CD14-positive monocyte (primary cell): ENCODE measurements around the gene ABLIM3. TPM values are rescaled to one million over a fixed set of nuclear protein-coding genes. Genes with fewer than 3 reads are reported as not detected.

Source experiments
- DNase-seq, 3 donors: peaks; one replicate each; pipeline ENCODE4 v3.0.0-alpha.2; 2011 to 2022
- H2AFZ ChIP-seq: 2 replicates; pipeline ENCODE4 v1.6.0; 2012; ENCODE audit warnings: mild to moderate bottlenecking, low read depth, low read length, inconsistent platforms; ENCODE audit not compliant: insufficient read depth, poor library complexity, severe bottlenecking
- H3K27ac ChIP-seq, 2 donors: 1 replicate in 1 of 2; 2 replicates in 1 of 2; pipeline ENCODE4 v1.5.1; 2012 to 2013; ENCODE audit warnings: low read length in 2 of 2, control low read depth in 1 of 2, inconsistent platforms in 1 of 2, low read depth in 1 of 2, mild to moderate bottlenecking in 1 of 2
- H3K27me3 ChIP-seq, 2 donors: one replicate each; pipeline versions ENCODE4 v1.6.0 to v1.6.1; 2011 to 2013; ENCODE audit warnings: low read length in 2 of 2; ENCODE audit not compliant: control insufficient read depth in 2 of 2, insufficient read depth in 2 of 2
- H3K36me3 ChIP-seq, 2 donors: replicated peaks in 1 of 2; 1 replicate in 1 of 2; 2 replicates in 1 of 2; pipeline versions ENCODE4 v1.5.1 to v1.6.1; 2012 to 2013; ENCODE audit warnings: low read length in 2 of 2, control low read depth in 1 of 2, inconsistent platforms in 1 of 2, mild to moderate bottlenecking in 1 of 2; ENCODE audit not compliant: insufficient read depth in 2 of 2, control insufficient read depth in 1 of 2
- H3K4me1 ChIP-seq, 2 donors: 1 replicate in 1 of 2; 2 replicates in 1 of 2; pipeline versions ENCODE4 v1.5.1 to v1.6.1; 2012 to 2013; ENCODE audit warnings: low read length in 2 of 2, control low read depth in 1 of 2, inconsistent platforms in 1 of 2, mild to moderate bottlenecking in 1 of 2, moderate library complexity in 1 of 2; ENCODE audit not compliant: insufficient read depth in 2 of 2, control insufficient read depth in 1 of 2
- H3K4me2 ChIP-seq: replicated peaks from 2 replicates; pipeline ENCODE3; 2012; ENCODE audit warnings: low read length, moderate library complexity, mild to moderate bottlenecking; ENCODE audit not compliant: poor library complexity, severe bottlenecking; ENCODE audit errors: extremely low read depth
- H3K4me3 ChIP-seq, 3 experiments: fragments of 200-600 bp in 1 of 3; sonication (generic) in 1 of 3; replicated peaks in 1 of 3; 1 replicate in 2 of 3; 2 replicates in 1 of 3; pipeline ENCODE4 v1.5.1; 2011 to 2013; ENCODE audit warnings: low read length in 3 of 3, mild to moderate bottlenecking in 3 of 3, control low read depth in 2 of 3, low read depth in 2 of 3, inconsistent platforms in 1 of 3, moderate library complexity in 1 of 3
- H3K79me2 ChIP-seq: 2 replicates; pipeline ENCODE4 v1.6.0; 2012; ENCODE audit warnings: mild to moderate bottlenecking, control low read depth, inconsistent platforms, low read length, moderate library complexity; ENCODE audit not compliant: insufficient read depth
- H3K9ac ChIP-seq: 2 replicates; pipeline ENCODE4 v1.6.0; 2017; ENCODE audit warnings: low read length, mild to moderate bottlenecking; ENCODE audit not compliant: insufficient read depth, poor library complexity, severe bottlenecking
- H3K9me3 ChIP-seq, 2 donors: replicated peaks in 1 of 2; 1 replicate in 1 of 2; 2 replicates in 1 of 2; pipeline versions ENCODE4 v1.5.1 to v1.6.1; 2012 to 2013; ENCODE audit warnings: low read length in 2 of 2, control low read depth in 1 of 2; ENCODE audit not compliant: control insufficient read depth in 1 of 2, insufficient read depth in 1 of 2
- H4K20me1 ChIP-seq: 2 replicates; pipeline ENCODE4 v1.6.0; 2012; ENCODE audit warnings: mild to moderate bottlenecking, low read length, control low read depth, moderate library complexity; ENCODE audit not compliant: insufficient read depth
- H3K27ac Mint-ChIP-seq, 7 donors: one replicate each; pipeline ENCODE4 v1.8.0; 2020; ENCODE audit warnings: mild to moderate bottlenecking in 7 of 7, mixed read lengths in 7 of 7, moderate library complexity in 6 of 7, inconsistent platforms in 2 of 7
- H3K27me3 Mint-ChIP-seq, 3 donors: one replicate each; pipeline ENCODE4 v1.8.0; 2021 to 2022; ENCODE audit warnings: low read depth in 3 of 3, mild to moderate bottlenecking in 3 of 3, mixed read lengths in 3 of 3, moderate library complexity in 3 of 3, inconsistent platforms in 1 of 3
- H3K36me3 Mint-ChIP-seq, 2 donors: one replicate each; pipeline ENCODE4 v1.8.0; 2020; ENCODE audit warnings: mixed read lengths in 2 of 2, inconsistent platforms in 1 of 2, mild to moderate bottlenecking in 1 of 2
- H3K4me1 Mint-ChIP-seq: one replicate; pipeline ENCODE4 v1.8.0; 2020; ENCODE audit warnings: mild to moderate bottlenecking, mixed read lengths
- H3K4me3 Mint-ChIP-seq, 2 donors: one replicate each; pipeline ENCODE4 v1.8.0; 2020; ENCODE audit warnings: mild to moderate bottlenecking in 2 of 2, mixed read lengths in 2 of 2, moderate library complexity in 1 of 2
- H3K9me3 Mint-ChIP-seq, 7 donors: one replicate each; pipeline ENCODE4 v1.8.0; 2020 to 2022; ENCODE audit warnings: mixed read lengths in 7 of 7, mild to moderate bottlenecking in 6 of 7, moderate library complexity in 6 of 7, inconsistent platforms in 2 of 7
- CTCF ChIP-seq: fragments of 200-600 bp; IDR thresholded peaks from one replicate; pipeline ENCODE4 v1.8.0; 2022; ENCODE audit warnings: antibody characterized with exemption, mild to moderate bottlenecking
- WGBS: methylation state at CpG from one replicate; pipeline ENCODE4 v1.1.5; 2013; ENCODE audit warnings: missing lambda C conversion rate; ENCODE audit not compliant: insufficient coverage; 5-methylcytosine and 5-hydroxymethylcytosine counted together
- intact Hi-C, 2 donors: fragments of 100-400 bp; cut with micrococcal nuclease; formaldehyde crosslinking; loops; one replicate each; pipeline versions ENCODE4 v1.15.0 to v1.15.1; 2023
- polyA plus RNA-seq, 3 donors: library from polyadenylated mRNA; depleted of rRNA in 1 of 3; unstranded in 2 of 3; stranded (reverse) in 1 of 3; fragments of 300-500 nt in 2 of 3; fragments of >200 nt in 1 of 3; fragmentation: Illumina TruSeq in 2 of 3; gene quantifications; 1 replicate in 2 of 3; 2 replicates in 1 of 3; pipeline ENCODE4 v1.2.3, GENCODE V29; 2012 to 2021

Gene ABLIM3
- polyA plus RNA-seq, 3 donors, result 0.22 to 0.74 TPM; not detected in 1

GRCh38 chr5:149195962-149196361 is 54.7 kb downstream of the ABLIM3 start:
- no peak for TF ChIP-seq CTCF
- no peaks in the 10 kb centered on the region for H3K79me2 ChIP-seq
- Mint-ChIP-seq H3K9me3 (no peaks in the 10 kb centered on the region), H3K27ac (peak overlapping the region in 1 of 7 donors; percentile 16), H3K4me1 (no peaks in the 10 kb centered on the region), H3K4me3 (no peak overlapping the region), H3K36me3 (no peaks in the 10 kb centered on the region), H3K27me3 (peaks cover 2 to 9% (median 3%) of the 10 kb centered on the region in 3 donors)
- H3K9ac ChIP-seq, result no peak overlapping the region
- H3K4me1 ChIP-seq, result no peaks in the 10 kb centered on the region
- no peaks in the 10 kb centered on the region for H3K27me3 ChIP-seq
- no peak overlapping the region for H2AFZ ChIP-seq
- no peak overlapping the region for H3K4me3 ChIP-seq
- H3K36me3 ChIP-seq, result no peaks in the 10 kb centered on the region
- no peak overlapping the region for H3K27ac ChIP-seq
- intact Hi-C loops, result no loop called here
- no CpG with 5 or more reads among the region's 1 CpG for WGBS
- no peaks in the 10 kb centered on the region for H4K20me1 ChIP-seq
- no peaks in the 10 kb centered on the region for H3K9me3 ChIP-seq
- DNase-seq, result no peak
- H3K4me2 ChIP-seq, result no peak overlapping the region

GRCh38 chr5:149198148-149198547 is 56.9 kb downstream of the ABLIM3 start:
- Mint-ChIP-seq H3K27me3 (peaks cover 0 to 9% (median 2%) of the 10 kb centered on the region in 3 donors), H3K4me1 (no peaks in the 10 kb centered on the region), H3K9me3 (no peaks in the 10 kb centered on the region), H3K4me3 (no peak overlapping the region), H3K27ac (no peak overlapping the region), H3K36me3 (no peaks in the 10 kb centered on the region)
- H3K36me3 ChIP-seq, result no peaks in the 10 kb centered on the region
- intact Hi-C loops, result no loop called here
- no peaks in the 10 kb centered on the region for H4K20me1 ChIP-seq
- H3K4me3 ChIP-seq, result no peak overlapping the region
- H3K4me1 ChIP-seq, result no peaks in the 10 kb centered on the region
- H2AFZ ChIP-seq, result no peak overlapping the region
- H3K27me3 ChIP-seq, result no peaks in the 10 kb centered on the region
- no peak for TF ChIP-seq CTCF
- no peak overlapping the region for H3K4me2 ChIP-seq
- WGBS, result 91% methylated on average over 9 of the region's 9 CpGs
- no peaks in the 10 kb centered on the region for H3K79me2 ChIP-seq
- DNase-seq, result no peak
- H3K9ac ChIP-seq, result no peak overlapping the region
- H3K9me3 ChIP-seq, result no peaks in the 10 kb centered on the region
- H3K27ac ChIP-seq, result no peak overlapping the region
